Esophagus muscularis mucosa (tissue), 4 donors: ENCODE measurements around the gene AGAP1. TPM values are rescaled to one million over a fixed set of nuclear protein-coding genes. Genes with fewer than 3 reads are reported as not detected.

Experiments used
- DNase-seq: peaks from one replicate; pipeline ENCODE4 v3.0.0-alpha.2; 2017; ENCODE audit errors: extremely low spot score
- H3K27ac ChIP-seq, 4 donors: fragments of 200-600 bp; sonication (generic); replicated peaks in 1 of 4; 1 replicate in 3 of 4; 2 replicates in 1 of 4; pipeline ENCODE4 v1.5.1; 2016 to 2019; ENCODE audit warnings: mild to moderate bottlenecking in 1 of 4
- H3K27me3 ChIP-seq, 4 donors: fragments of 200-600 bp; sonication (generic); one replicate each; pipeline versions ENCODE4 v1.5.1 to v1.6.0; 2016 to 2019
- H3K36me3 ChIP-seq, 4 donors: fragments of 200-600 bp; sonication (generic); one replicate each; pipeline ENCODE4 v1.5.1; 2016 to 2019
- H3K4me1 ChIP-seq, 4 donors: fragments of 200-600 bp; sonication (generic); one replicate each; pipeline ENCODE4 v1.5.1; 2016 to 2019
- H3K4me3 ChIP-seq, 4 donors: fragments of 200-600 bp; sonication (generic); 1 replicate in 2 of 4; 2 replicates in 2 of 4; pipeline ENCODE4 v1.5.1; 2016 to 2019; ENCODE audit warnings: mild to moderate bottlenecking in 4 of 4, moderate library complexity in 1 of 4
- H3K9me3 ChIP-seq, 4 donors: fragments of 200-600 bp; sonication (generic); 1 replicate in 3 of 4; 2 replicates in 1 of 4; pipeline ENCODE4 v1.5.1; 2016 to 2019
- EP300 ChIP-seq: sonication (generic); formaldehyde crosslinking; IDR thresholded peaks from one replicate; pipeline ENCODE4 v1.6.1; 2017; ENCODE audit warnings: antibody characterized with exemption
- POLR2A ChIP-seq: fragments of 450-650 bp; IDR thresholded peaks from one replicate; pipeline ENCODE4 v1.6.1; 2017; ENCODE audit warnings: antibody characterized with exemption, moderate library complexity, mild to moderate bottlenecking, low read depth
- POLR2AphosphoS5 ChIP-seq, 2 donors: sonication (generic); formaldehyde crosslinking; IDR thresholded peaks; one replicate each; pipeline ENCODE4 v1.6.1; 2017; ENCODE audit warnings: antibody characterized with exemption in 2 of 2
- WGBS: methylation state at CpG from one replicate; pipeline ENCODE4 v1.1.5; 2018; 5-methylcytosine and 5-hydroxymethylcytosine counted together
- intact Hi-C: fragments of 100-400 bp; cut with DNase I; formaldehyde crosslinking; loops from one replicate; pipeline ENCODE4 v1.15.1; 2023
- total RNA-seq, 4 donors: library from RNA; depleted of rRNA; stranded (reverse); fragments of >200 nt; gene quantifications; one replicate each; pipeline versions ENCODE4 v1.1.0 to v1.2.1, GENCODE V29; 2016
- TF ChIP-seq, protein P1 (sequence below), 3 experiments: fragments of 200-600 bp in 2 of 3; fragments of 450-650 bp in 1 of 3; sonication (generic) in 2 of 3; IDR thresholded peaks; one replicate each; pipeline ENCODE4 v1.5.1; 2017 to 2019; ENCODE audit warnings: antibody characterized with exemption in 3 of 3, mild to moderate bottlenecking in 2 of 3, moderate library complexity in 1 of 3

The AGAP1 gene
- total RNA-seq, 4 donors from 2014 or later, result 37.9 to 62.4 (median 47.2) TPM

DNA sequence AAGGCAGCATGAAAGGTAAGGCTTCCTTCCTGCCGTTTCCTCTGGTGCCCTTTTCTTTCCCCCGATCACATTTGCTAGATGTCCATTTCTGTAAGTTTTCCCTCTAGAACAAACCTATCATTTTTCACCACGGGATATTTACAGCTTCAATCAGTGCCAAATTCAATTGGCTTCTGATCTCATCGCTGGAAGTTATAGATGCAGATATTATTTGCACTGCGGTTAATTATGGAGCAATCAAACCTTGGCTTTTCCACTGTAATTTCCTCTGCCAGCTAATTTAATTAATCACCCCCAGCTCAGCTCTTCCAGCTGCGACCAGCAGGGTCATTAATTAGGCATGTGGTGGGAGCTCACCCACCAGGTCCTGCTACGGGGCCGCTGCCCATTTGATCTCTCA lies 588.2 kb downstream of the AGAP1 start:
- WGBS, result 81% methylated on average over 8 of the region's 8 CpGs
- TF ChIP-seq, protein P1, sequence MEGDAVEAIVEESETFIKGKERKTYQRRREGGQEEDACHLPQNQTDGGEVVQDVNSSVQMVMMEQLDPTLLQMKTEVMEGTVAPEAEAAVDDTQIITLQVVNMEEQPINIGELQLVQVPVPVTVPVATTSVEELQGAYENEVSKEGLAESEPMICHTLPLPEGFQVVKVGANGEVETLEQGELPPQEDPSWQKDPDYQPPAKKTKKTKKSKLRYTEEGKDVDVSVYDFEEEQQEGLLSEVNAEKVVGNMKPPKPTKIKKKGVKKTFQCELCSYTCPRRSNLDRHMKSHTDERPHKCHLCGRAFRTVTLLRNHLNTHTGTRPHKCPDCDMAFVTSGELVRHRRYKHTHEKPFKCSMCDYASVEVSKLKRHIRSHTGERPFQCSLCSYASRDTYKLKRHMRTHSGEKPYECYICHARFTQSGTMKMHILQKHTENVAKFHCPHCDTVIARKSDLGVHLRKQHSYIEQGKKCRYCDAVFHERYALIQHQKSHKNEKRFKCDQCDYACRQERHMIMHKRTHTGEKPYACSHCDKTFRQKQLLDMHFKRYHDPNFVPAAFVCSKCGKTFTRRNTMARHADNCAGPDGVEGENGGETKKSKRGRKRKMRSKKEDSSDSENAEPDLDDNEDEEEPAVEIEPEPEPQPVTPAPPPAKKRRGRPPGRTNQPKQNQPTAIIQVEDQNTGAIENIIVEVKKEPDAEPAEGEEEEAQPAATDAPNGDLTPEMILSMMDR (IDR thresholded peaks at IDR 0.05), result no peak
- TF ChIP-seq EP300 (no peak), POLR2AphosphoS5 (IDR thresholded peaks at IDR 0.05) (no peak)
- H3K4me3 ChIP-seq, result no peak overlapping the region
- H3K9me3 ChIP-seq, result no peaks in the 10 kb centered on the region
- H3K27ac ChIP-seq, result no peak overlapping the region
- no peaks in the 10 kb centered on the region for H3K27me3 ChIP-seq
- H3K4me1 ChIP-seq, result peaks cover 0 to 4% (median 0%) of the 10 kb centered on the region in 4 donors
- peaks cover 0 to 3% (median 0%) of the 10 kb centered on the region in 4 donors for H3K36me3 ChIP-seq
- no peak for DNase-seq
- intact Hi-C loops, result no loop called here

DNA sequence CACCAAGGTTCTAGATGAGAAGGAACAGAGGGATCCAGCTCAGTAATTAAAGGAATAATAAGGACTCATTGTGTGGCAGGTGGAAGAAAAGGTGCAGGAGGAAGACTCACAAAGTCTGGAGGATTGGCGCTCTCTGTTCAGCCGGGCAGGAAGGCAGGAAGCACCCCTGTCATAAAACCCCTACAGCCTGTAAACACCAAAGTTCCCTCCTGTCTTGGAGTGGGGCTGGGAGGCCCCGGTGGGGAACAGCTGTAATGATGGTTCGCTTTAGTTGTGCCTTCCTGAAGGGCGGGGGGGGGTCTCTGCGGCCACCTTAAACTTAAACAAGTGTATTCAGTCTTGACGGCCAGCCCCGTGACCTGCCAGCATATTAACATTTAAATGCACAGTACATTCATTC lies 590.1 kb downstream of the AGAP1 start:
- peaks cover 0 to 3% (median 0%) of the 10 kb centered on the region in 4 donors for H3K36me3 ChIP-seq
- 58% methylated on average over 8 of the region's 8 CpGs for WGBS
- H3K27me3 ChIP-seq, result no peaks in the 10 kb centered on the region
- H3K4me3 ChIP-seq, result no peak overlapping the region
- H3K4me1 ChIP-seq, result peaks cover 0 to 4% (median 0%) of the 10 kb centered on the region in 4 donors
- no peaks in the 10 kb centered on the region for H3K9me3 ChIP-seq
- intact Hi-C loops, result no loop called here
- DNase-seq, result no peak
- H3K27ac ChIP-seq, result no peak overlapping the region
- TF ChIP-seq EP300, result no peak
- no peak for TF ChIP-seq POLR2A
- no peak for TF ChIP-seq POLR2AphosphoS5 (IDR thresholded peaks at IDR 0.05)

DNA sequence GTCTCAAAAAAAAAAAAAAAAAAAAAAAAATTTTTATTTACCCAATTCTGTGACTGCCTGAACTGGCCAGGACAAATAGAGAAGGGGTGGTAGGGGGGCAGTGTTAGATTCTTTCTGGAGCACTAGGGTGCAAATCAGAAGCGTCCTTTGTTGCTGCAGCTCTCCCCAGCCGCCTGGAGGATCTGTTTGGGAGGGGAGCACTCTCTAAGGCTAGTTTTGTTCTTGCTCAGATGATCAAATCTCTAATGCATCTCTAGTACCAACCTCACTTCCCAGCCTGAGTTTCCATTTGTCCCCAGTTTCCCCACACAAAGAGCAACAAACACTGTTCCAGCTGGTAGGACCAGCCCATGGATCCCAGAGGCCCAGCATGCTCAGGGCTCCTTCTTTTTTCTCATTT lies 591.4 kb downstream of the AGAP1 start:
- H3K27me3 ChIP-seq, result no peaks in the 10 kb centered on the region
- no peak overlapping the region for H3K27ac ChIP-seq
- no peak overlapping the region for H3K4me3 ChIP-seq
- peaks cover 0 to 4% (median 0%) of the 10 kb centered on the region in 4 donors for H3K4me1 ChIP-seq
- DNase-seq, result no peak
- intact Hi-C loops, result no loop called here
- 63% methylated on average over 2 of the region's 2 CpGs for WGBS
- no peaks in the 10 kb centered on the region for H3K9me3 ChIP-seq
- H3K36me3 ChIP-seq, result peaks cover 0 to 3% (median 0%) of the 10 kb centered on the region in 4 donors
- no peak for TF ChIP-seq EP300
- TF ChIP-seq, protein P1 (IDR thresholded peaks at IDR 0.05), result no peak
- no peak for TF ChIP-seq POLR2A
- no peak for TF ChIP-seq POLR2AphosphoS5 (IDR thresholded peaks at IDR 0.05)

DNA sequence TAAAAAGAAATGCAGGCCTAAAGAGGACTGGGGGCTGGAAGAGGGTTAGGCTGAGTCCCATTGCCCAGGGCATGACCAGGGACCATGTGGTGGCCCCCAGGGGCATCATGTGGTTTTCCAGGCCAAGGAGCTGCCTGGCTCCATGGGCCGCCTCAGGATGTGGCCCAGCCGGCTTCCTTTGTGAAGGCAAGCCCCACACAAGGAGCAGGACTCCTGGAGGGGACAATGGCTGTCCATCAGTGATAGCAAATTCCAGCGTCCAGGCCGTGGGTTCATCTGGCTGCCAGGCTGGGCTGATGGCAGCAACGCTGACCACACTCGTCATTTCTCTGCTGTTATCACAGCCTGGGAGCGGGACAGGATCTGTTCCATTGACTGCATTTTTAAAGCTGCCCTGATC lies 591.8 kb downstream of the AGAP1 start:
- TF ChIP-seq POLR2A, result no peak
- TF ChIP-seq POLR2AphosphoS5 (IDR thresholded peaks at IDR 0.05), result no peak
- TF ChIP-seq, protein P1 (IDR thresholded peaks at IDR 0.05), result no peak
- TF ChIP-seq EP300, result no peak
- DNase-seq, result no peak
- Histone ChIP-seq H3K4me1 (peaks cover 0 to 4% (median 0%) of the 10 kb centered on the region in 4 donors), H3K36me3 (peaks cover 0 to 3% (median 0%) of the 10 kb centered on the region in 4 donors), H3K4me3 (no peak overlapping the region), H3K9me3 (no peaks in the 10 kb centered on the region), H3K27ac (no peak overlapping the region), H3K27me3 (no peaks in the 10 kb centered on the region)
- 86% methylated on average over 6 of the region's 7 CpGs for WGBS
- intact Hi-C loops, result no loop called here

DNA sequence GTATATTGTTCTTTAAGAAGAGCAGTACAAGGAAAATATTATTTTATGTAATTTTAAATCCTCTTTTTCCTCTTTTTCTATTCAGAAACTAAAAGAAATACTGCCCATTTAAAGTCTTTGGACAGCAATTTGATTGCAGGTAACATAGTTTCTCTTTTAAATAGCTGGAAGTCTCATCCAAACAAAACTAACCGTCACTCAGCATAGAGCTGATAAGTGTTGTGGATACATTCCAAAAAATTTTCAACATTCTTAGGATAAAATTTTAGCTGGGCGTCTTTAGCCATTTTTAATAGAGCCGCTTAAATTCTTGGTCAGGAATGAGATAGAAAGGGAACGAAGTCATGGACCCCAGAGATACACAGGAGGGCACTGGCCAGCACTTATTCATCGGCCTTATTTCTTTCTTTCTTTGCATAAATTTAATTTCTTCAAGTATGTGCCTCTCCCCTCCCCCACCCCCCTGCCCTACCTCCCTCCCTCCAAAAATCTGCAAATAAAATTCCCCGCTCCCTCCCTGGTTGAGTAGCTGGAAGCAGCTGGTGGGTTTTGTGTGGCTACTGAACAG lies 592.6 kb downstream of the AGAP1 start:
- Histone ChIP-seq H3K36me3 (peaks cover 0 to 3% (median 0%) of the 10 kb centered on the region in 4 donors), H3K27me3 (no peaks in the 10 kb centered on the region), H3K9me3 (no peaks in the 10 kb centered on the region), H3K4me3 (no peak overlapping the region), H3K4me1 (peaks cover 0 to 4% (median 0%) of the 10 kb centered on the region in 4 donors), H3K27ac (no peak overlapping the region)
- TF ChIP-seq EP300, result no peak
- no peak for TF ChIP-seq POLR2AphosphoS5 (IDR thresholded peaks at IDR 0.05)
- TF ChIP-seq, protein P1 (IDR thresholded peaks at IDR 0.05), result no peak
- intact Hi-C loops, result no loop called here
- 72% methylated on average over 6 of the region's 6 CpGs for WGBS
- DNase-seq, result no peak
